Activated naive CD4-positive, alpha-beta T cell treated with anti-CD3 and anti-CD28 coated beads, Interleukin-2, amount 50 U/mL, for 72 hours (primary cell): Measurements from ENCODE around the gene EIF5B. TPM values are rescaled to one million over a fixed set of nuclear protein-coding genes. Genes with fewer than 3 reads are reported as not detected.

ENCODE experiments used
- total RNA-seq, 2 donors: library from RNA; stranded (reverse); gene quantifications; one replicate each; pipeline ENCODE4 v1.2.3, GENCODE V29; 2022

The EIF5B gene
- total RNA-seq, 2 donors from 2014 or later, result 68.6 to 77.7 TPM

Other genes with a start within 250 kb of the EIF5B start
- gene C2orf15, start 195.7 kb upstream of the EIF5B start, total RNA-seq, result 1 to 10 TPM; 2.1 to 4.9 TPM
- gene TSGA10, start 182.4 kb upstream of the EIF5B start, total RNA-seq, result 1 to 10 TPM; 5.2 to 8.0 TPM
- 1 to 10 TPM; 3.5 to 6.9 TPM for gene LIPT1, start 182.4 kb upstream of the EIF5B start, total RNA-seq
- 100 to 1,000 TPM in 1 of 2 donors, 10 to 100 TPM in 1; 71.5 to 107 TPM for gene MITD1, start 156.3 kb upstream of the EIF5B start, total RNA-seq
- gene MRPL30, start 156.2 kb upstream of the EIF5B start, total RNA-seq, result 10 to 100 TPM; 27.9 to 48.5 TPM
- not detected for gene LYG2, start 81.7 kb upstream of the EIF5B start, total RNA-seq
- gene LYG1, start 36.2 kb upstream of the EIF5B start, total RNA-seq, result 1 to 10 TPM in 1 of 2 donors, under 1 TPM in 1; 0.91 to 1.1 TPM
- 10 to 100 TPM; 25.9 to 29.9 TPM for gene TXNDC9, start 1.1 kb upstream of the EIF5B start, total RNA-seq
- 10 to 100 TPM; 45.8 to 60.3 TPM for gene REV1, start 152.6 kb downstream of the EIF5B start, total RNA-seq